NCI-H2081 (cell line): ENCODE measurements around the gene PTPRN2.
"Not testable (repeated sequence)": the region's sequence is repeated elsewhere in the genome, so short reads cannot be mapped to it uniquely, and the experiment has no call there.

Experiments used
- DNase-seq, 2 experiments: peaks; one replicate each; lab custom pipeline; 2025; lab: John Stamatoyannopoulos, UW

Gene PTPRN2

DNA sequence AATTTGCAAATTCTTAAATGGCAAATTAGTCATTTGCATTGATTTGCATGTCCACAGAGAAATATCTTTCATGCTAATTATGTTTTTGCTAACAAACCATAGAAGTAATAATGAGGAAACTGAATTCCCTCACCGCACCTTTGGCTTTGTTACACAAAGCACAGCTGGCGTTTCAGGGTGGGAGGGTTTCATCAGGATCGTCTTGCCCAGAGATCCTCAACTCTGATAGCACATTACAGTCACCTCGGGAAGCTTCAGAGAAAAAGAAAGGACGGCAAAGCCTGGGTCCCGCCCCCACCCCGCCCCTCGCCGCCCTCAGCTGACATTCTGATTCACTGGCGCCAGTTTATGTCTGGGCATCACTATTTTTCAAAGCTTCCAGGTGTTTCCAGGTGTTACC, 119.4 kb downstream of the PTPRN2 start:
- DNase-seq, result no peak

DNA sequence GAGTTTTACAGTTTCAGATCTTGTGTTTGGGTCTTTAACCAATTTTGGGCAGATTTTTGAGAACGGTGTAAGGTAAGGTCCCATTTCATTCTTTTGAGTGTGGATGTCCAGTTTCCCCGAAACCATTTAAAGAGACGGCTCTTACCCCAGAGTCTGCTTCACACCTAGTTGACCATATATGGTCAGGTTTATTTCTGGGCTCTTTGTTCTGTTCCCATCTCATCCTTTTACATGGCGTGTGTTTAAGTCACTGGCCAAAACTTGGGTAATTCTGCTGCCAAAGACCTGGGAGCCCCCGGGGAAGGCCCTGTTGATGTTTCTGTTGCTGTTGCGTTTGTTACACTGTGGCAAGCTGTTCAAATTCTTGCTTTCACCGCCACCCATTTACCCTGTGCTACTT, 120.1 kb downstream of the PTPRN2 start:
- DNase-seq, result no peak

DNA sequence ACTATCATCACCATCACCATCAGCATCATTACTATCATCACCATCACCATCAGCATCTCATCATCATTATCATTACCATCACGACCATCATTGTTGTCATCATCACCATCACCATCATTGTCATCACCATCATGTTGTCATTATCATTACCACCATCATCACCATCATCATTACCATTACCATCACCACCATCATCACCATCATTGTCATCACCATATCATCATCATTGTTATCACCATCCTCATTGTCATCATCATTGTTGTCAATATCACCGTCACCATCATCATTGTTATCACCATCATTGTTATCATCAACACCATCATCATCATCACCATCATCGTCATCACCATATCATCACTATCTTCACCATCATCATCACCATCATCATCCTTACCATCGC, 124.3 kb downstream of the PTPRN2 start:
- DNase-seq, result no peak

DNA sequence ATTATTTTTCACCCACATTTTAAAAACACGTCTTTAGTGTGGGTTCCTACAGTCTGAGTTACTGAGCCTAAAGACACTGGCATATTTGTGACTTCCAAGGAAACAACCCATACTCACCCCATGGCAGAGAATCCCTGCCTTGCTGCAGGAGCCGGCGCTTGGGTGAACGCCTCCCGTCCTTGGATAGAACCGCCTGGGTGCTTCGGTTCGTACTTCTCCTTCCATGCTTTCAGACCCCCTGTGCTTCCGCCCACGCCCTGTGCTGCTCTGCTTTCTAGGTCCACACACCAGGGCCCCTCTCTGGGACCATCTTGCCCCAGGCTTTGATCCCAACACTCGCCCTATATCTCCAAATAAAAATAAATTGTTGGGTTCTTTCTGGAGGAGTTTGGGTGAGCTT, 125.8 kb downstream of the PTPRN2 start:
- DNase-seq, result no peak

DNA sequence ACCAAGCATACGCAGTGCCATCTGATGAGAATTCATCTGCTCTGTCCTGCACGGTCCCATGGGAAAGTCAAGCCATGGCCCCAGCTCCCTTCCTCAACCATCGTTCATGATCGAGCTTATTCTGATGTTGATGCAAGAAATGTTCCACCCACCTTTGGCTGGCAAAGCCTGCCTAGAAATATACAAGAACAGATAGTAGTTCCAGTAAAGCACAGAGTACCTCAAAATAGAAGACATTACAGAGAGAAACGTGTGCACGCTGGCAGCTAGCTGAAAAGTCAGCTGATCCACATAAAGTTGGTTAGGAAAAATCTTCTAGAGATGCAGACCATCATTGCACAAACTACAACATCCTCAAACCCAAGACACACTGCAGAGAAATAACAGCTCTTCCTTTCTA, 127.0 kb downstream of the PTPRN2 start:
- no peak for DNase-seq

DNA sequence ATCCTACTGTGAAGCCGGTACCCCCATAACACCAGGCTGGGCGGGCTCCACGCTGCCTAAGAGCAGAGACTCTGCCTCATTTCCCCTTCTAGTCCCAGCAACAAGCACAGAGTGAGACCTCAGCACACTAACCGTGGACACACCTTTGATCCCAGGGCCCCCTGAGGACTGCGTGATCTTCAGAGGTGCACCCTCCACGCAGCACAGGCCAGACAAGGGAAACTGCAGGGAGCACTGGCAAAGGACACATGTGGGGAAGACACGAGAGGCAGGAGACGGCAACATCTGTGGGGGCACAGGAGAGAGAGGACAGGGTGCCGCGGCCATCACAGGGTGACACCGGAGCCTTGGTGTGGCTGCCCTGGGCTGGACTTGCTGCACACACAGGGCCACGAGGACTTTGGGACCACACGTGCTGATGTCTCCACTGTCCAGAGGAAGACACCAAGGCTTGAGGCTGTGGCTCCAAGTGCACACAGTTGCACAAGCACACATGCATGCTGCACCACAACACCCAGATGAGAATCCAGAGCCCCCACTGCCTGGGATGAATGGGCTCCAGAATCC, 128.8 kb downstream of the PTPRN2 start:
- DNase-seq, result no peak

DNA sequence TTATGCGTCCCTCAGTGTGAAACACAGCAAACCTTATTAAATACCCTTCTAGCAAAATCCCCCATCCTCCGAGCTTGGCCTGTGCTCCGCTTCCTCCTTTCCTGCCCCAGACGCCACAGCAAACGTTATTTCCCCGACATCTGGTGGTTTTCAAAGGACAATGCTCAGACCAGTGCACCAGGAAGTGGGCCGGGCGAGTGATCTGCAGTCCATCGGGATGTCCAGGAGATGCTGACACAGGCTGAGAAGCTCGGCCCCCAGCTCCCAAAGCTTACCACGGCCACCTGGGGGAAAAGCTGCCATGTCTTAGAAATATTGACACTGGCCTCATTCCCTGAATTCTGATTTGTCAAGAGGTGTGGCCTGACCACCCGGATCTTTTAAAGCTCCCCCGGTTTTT, 129.5 kb downstream of the PTPRN2 start:
- DNase-seq, result no peak

DNA sequence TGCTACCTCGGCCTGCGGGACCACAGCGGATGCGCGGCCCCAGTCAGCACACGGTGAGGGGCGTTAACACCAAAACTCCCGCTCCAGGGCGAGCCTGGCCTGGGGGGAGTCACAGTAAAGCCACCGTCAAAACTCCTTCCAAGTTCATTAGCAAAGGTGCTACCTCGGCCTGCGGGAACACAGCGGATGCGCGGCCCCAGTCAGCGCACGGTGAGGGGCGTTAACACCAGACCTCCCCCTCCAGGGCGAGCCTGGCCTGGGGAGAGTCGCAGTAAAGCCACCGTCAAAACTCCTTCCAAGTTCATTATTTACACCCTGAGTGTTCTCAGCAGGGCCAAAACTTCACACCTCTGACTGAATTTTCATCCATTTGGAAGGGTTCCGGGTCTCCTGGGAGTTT, 130.0 kb downstream of the PTPRN2 start:
- not testable (repeated sequence) for DNase-seq

DNA sequence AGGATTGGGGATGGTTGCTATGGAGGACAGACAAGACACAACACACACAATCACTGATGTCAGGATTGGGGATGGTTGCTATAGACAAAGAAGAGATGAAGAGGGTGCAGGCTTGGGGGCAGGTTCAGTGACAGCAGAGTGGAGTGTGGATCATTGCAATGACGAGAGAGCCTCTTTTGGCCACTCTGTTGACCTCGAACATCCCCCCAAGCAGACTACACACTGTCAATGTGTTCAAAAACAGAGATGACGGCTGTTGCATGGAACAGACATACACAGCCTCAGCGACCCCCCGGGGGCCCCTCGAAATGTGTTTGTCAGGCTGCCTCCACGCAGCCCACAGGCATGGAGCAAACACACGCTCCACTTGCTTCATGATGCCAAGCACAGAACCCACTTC, 133.0 kb downstream of the PTPRN2 start:
- no peak for DNase-seq

DNA sequence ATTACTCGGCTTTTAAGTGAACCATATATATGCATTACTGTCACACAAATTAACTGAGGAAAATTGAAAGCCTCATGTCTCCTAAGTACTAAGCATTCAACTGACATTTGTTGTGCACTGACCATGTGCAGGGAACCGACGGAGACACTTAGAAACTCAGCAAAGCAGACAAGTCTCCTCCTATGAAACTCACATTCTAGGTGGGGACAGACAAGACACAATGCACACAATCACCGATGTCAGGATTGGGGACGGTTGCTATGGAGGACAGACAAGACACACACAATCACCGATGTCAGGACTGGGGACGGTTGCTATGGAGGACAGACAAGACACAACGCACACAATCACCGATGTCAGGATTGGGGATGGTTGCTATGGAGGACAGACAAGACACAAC, 134.0 kb downstream of the PTPRN2 start:
- DNase-seq, result no peak

DNA sequence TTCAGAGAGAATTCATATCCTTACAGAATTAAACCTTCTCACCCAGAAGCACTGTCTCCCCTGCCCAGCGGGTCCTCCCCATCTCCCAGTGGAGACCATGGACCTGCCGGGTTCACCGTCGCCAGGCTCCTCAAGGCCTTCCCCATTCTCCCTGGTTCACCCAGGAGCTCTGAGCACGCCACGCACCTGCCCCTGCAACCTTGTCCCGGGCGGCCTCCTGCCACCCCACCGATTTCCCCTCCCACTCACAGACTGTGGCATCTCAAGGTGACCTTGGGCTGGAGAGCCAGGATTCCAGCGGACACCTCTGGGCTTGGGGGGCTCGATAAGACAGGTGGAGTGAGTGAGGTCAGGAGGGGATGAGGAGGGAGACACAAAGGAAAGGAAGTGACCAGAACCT, 135.3 kb downstream of the PTPRN2 start:
- DNase-seq, result no peak

DNA sequence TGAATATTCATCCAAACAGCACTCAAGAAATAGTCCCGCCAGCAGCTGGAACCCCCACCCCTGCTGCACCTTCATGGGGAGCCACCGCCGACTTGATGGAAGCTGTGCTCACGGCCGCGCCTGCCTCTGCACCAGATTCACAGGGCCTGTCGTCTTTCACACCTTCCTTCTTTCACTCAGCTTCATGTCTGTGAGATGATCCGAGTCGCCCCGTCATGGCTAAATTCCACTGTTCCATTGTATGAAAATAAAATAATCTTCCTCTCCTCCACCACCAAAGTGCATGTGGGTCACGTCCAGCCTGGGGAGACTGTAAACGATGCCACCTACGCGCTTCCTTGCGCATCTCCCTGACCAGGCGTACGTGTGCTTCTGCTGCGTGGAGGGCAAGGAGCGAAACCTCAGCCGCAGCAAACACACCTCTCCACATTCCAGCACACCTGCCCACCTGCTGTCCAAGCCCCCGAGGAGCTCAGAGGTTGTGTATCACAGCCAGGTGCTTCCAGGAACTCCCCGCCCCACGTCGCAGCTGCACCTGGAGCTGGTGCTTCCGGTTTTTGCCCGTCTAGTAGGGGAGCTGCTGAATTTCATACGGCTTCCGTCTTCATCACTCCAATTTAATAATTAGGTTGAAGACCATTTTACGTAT, 137.0 kb downstream of the PTPRN2 start:
- DNase-seq, result no peak

DNA sequence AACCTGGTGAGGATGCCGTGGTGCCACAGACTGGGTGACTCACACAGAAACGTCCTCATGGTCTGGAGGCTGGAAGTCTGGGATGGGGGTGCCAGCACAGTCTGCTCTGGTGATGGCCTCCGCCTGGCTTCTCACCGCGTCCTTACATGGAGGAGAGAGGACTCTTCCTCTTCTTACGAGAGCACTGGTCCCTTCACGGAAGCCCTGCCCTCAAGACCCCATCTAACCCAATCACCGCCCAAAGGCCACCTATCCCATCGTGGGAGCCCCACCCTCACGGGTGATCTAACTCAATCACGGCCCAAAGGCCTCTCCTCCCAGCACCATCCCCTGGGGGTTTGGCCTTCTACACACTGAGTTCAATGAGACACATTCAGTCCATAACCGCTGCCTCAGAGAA, 137.7 kb downstream of the PTPRN2 start:
- DNase-seq, result no peak

DNA sequence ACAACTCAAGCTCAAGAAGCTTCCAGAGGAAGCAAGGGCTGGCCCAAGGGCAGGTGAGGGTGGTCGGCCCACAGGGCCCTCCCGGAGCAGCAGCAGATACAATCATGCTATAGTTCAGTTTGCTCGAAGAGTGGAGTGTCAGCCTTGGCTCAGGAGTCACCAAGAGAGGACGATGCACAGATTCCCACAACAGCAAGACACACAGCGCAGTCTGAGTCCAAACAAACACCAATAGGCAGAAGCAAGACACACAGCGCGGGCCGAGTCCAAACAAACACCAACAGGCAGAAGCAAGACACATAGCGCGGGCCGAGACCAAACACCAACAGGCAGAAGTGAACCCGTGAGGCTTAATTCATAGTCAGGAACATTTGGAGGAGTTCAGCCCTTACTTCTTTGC, 138.4 kb downstream of the PTPRN2 start:
- DNase-seq, result no peak

DNA sequence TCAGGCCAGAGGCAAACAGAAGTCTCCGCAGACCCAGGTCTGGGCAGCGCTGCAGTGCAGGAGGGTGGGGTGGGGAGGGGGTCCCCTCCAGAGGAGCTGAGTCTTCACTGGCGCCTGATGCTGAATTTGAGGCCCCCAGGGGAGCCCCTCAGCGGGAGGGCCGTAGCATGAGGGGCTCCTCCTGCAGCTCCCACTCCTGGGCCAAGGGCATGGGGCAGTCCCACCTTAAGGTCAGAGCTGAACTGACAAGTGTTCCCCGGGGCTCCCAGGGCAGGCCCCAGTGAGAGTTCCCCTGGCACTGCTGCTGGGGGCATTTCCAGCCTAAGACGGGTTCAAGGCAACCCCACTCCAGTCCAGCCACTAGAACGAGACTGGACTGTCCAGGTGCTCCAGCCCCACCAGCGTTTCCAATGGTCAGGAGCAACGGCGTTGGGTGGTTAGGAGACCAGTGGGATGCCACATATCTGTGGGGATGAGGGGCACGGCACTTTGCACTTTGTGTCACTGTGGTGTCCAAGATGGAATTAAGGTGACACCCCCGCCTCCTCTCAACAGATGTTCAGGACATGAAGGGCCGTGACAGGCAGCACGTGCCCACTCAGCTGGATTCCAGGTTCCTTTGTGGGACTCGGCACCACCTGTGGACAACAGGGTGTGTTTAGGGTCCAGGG, 139.1 kb downstream of the PTPRN2 start:
- no peak for DNase-seq

DNA sequence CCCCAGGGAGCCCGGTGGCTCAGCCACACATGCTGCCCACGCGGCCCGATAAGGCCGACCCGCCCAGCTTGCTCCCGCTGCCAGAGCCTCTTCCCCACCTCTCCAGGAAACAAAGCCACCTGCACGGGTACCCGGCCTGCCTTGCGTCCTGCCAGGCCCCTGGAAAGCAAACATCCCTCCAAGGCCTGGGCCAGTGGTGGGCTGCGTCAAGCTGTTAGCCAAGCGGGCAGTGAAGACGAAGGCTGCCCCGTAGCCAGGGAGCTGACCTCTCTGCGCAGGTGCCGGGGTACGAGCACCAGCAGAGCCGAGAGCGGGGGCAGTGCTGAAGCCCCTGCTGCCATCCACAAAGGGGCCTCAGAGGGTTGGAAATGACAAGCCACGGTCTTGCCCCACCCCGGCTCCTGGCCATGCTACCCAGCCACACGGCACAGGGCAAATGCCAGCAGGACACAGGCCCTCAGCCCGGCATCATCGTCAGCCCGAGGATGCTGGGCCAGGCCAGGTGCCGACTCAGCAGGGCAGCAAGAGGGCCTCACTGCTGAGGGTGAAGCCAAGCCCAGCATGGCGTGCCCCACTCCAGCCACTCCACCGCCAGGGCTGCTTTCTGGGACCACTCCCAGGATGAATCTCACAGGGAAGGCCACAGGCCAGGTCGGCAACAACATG, 140.0 kb downstream of the PTPRN2 start:
- DNase-seq, result peak; percentile 41 to 77

DNA sequence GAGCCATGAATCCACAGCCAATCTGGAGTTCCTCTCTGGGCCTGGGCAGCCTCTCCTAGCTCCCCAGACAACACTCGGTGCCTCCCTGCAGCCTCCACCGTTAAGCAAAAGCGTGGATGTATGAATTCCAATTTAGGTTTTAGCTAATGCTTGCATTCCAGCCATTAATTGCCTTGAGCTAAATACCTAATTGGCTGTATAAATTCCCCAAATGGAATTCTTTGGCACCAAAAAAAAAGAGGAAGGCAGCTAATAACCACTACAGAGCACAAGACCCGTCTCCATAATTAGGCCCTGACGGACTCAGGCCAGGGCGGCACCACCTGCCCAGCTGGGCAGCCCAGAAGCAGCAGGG, 140.5 kb downstream of the PTPRN2 start:
- no peak for DNase-seq

DNA sequence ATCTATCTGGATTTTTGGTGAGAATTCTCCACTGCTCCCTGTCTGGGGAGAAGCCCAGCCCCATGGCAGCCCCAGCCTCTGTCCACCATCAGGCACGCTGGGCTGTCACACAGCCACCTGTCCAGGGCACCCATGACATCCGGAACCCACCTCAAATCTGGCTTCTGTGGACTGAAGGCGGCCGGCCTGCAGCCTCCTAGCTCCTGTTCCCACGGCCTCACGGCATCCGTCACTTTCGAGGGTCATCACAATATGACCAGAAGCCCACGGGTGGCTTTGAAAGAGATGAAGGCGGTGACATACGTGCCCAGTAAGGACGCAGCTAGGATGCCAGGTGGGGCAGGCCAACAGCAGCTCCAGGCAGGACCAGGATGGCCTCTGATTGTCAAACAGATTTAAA, 140.9 kb downstream of the PTPRN2 start:
- DNase-seq, result no peak

DNA sequence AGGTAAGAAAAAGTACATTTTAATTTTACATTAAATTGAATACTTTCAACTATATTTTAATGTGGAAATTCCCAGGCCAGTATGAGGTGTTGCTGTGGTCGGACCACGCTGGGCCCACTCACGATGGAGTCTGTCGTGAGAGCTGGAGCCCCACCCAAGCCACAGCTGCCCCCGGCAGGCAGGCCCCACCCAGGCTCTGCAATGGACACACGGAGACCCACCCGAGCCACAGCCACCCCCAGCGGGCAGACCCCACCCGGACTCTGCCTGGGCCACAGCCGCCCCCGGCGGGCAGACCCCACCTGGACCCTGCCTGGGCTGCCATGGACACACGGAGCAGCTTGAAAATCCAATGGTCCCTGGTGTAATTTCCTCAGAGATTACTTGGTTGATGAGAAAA, 141.3 kb downstream of the PTPRN2 start:
- no peak for DNase-seq

DNA sequence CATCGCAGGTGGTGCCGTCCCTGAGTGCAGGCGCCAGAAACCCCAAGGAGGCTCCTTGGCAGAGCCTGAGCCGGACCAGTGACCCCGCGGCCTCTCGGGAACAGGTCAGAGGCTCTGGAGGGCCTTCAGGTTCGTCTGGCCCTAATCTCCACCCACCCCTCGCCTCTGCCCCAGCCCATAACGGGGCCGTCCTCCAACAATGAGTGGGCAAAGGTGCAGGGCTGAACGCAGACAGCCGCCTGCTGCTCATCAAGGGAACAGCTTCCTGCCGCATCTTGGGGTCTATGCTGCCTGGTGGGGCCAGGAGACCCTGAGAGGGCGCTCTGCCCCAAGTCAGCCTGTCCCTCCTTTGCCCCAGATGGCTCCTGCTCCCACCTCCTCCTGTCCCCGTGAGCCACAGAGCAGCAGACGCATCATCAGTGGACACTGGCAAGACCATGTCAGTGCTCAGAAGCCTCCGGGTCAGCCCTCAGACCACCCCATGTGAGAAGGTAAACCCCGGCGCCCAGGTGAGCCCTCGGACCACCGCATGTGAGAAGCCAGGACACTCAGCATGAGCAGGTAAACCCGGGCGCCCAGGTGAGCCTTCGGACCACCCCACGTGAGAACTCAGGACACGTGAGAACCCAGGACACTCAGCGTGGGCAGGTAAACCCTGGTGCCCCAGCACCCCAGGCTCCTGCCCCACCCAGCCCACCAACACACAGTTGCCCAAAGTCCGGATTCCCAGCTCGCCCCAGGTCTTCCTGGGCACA, 142.0 kb downstream of the PTPRN2 start:
- no peak for DNase-seq

DNA sequence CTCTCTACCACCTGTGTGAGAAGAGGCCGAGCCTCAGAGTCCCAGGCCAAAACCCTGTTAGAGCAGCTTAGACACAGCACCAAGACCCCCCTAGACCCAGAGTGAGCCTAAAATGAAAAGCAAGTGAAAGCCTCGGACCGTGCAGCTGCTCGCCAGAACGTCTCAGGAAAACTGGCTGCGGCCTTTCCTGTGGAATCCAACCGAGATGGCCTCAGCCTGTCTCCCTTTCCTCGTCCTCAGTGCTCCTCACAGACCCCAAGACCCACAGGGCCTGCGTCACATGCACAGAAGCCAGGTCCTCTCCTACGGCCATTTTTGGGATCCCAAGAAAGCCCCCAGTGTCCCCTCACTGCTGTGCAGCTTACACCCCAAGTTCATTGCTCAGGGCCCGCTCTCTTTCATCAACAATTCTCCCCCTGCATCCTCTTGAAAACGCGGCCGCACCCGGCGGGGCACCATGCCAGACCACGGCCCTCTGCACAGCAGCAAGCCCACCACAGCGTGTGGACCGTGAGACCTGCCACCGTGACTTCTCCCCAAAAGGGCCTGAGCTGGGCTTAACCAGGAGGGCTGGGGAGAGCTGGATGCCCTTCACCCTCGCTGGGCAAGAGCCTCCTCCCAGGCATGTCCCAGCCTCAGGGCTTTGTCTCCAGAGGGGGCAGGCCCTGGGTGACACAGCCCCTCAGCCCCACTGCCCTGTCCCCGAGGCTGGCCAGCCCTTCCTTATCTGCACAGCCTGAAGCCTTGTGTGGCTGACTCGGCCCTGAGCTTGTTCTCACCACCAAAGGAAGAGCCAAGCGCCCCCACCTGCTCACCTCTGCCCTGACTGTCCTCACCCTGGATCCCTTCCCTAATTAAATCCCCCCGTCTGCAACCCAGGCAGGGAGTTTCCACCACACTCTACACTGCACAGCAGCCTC, 142.9 kb downstream of the PTPRN2 start:
- no peak for DNase-seq
